ENCODE measurements around the gene FOXL2NB.

FOXL2NB gene

DNA sequence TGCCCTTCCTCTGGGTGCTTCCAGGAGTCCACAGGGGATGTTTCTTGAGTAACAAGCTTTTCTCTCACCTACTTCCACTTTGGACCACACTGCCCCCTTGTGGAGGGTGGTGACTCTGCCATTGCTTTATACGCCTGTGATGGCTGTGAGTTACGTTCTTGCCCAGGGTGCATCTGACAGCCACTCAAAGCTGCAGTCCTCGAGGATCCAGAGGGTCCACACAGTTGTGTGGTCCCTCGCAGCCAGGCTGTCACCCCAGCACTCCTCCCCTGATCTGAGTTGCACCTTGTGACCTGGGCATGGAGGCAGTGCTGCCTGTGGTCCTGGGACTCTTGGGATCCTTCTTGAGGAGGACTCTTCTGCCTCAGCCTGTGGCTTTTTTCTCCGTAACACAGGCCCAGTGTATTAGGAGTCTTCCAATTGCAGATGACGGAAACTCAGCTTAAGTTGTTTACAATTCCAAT is 23.5 kb upstream of the FOXL2NB start:
- Histone ChIP-seq H3K4me3 (ENCODE audit: low read depth, low read length) (no peak overlapping the region), H2AFZ (peak overlapping the region; percentile 85), H3K27ac (no peak overlapping the region), H3K27me3 (ENCODE audit: control insufficient read depth, insufficient read depth, low read length) (no peaks in the 10 kb centered on the region), H3K4me2 (ENCODE audit: low read length) (peak overlapping the region; percentile 27), H3K79me2 (peaks cover 3% of the 10 kb centered on the region), H3K9me3 (ENCODE audit: control insufficient read depth, low read length) (no peaks in the 10 kb centered on the region), H3K4me1 (no peaks in the 10 kb centered on the region), H3K9ac (no peak overlapping the region), H3K36me3 (ENCODE audit: control insufficient read depth, insufficient read depth, low read length) (no peaks in the 10 kb centered on the region)
- TF ChIP-seq, protein P1, sequence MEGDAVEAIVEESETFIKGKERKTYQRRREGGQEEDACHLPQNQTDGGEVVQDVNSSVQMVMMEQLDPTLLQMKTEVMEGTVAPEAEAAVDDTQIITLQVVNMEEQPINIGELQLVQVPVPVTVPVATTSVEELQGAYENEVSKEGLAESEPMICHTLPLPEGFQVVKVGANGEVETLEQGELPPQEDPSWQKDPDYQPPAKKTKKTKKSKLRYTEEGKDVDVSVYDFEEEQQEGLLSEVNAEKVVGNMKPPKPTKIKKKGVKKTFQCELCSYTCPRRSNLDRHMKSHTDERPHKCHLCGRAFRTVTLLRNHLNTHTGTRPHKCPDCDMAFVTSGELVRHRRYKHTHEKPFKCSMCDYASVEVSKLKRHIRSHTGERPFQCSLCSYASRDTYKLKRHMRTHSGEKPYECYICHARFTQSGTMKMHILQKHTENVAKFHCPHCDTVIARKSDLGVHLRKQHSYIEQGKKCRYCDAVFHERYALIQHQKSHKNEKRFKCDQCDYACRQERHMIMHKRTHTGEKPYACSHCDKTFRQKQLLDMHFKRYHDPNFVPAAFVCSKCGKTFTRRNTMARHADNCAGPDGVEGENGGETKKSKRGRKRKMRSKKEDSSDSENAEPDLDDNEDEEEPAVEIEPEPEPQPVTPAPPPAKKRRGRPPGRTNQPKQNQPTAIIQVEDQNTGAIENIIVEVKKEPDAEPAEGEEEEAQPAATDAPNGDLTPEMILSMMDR (IDR thresholded peaks at IDR 0.05), result peak; percentile 97

GRCh38 chr3:138928727-138929372 is 18.2 kb upstream of the FOXL2NB start:
- H3K4me3 ChIP-seq (ENCODE audit: low read depth, low read length), result no peak overlapping the region
- TF ChIP-seq, protein P1 (IDR thresholded peaks at IDR 0.05), result no peak
- no peaks in the 10 kb centered on the region for H3K36me3 ChIP-seq (ENCODE audit: control insufficient read depth, insufficient read depth, low read length)
- no peak overlapping the region for H3K4me2 ChIP-seq (ENCODE audit: low read length)
- no peaks in the 10 kb centered on the region for H3K9me3 ChIP-seq (ENCODE audit: control insufficient read depth, low read length)
- peaks cover 19% of the 10 kb centered on the region for H3K79me2 ChIP-seq
- H3K4me1 ChIP-seq, result peaks cover 11% of the 10 kb centered on the region
- H3K9ac ChIP-seq, result no peak overlapping the region
- H3K27ac ChIP-seq, result no peak overlapping the region
- H3K27me3 ChIP-seq (ENCODE audit: control insufficient read depth, insufficient read depth, low read length), result no peaks in the 10 kb centered on the region
- no peak overlapping the region for H2AFZ ChIP-seq

DNA sequence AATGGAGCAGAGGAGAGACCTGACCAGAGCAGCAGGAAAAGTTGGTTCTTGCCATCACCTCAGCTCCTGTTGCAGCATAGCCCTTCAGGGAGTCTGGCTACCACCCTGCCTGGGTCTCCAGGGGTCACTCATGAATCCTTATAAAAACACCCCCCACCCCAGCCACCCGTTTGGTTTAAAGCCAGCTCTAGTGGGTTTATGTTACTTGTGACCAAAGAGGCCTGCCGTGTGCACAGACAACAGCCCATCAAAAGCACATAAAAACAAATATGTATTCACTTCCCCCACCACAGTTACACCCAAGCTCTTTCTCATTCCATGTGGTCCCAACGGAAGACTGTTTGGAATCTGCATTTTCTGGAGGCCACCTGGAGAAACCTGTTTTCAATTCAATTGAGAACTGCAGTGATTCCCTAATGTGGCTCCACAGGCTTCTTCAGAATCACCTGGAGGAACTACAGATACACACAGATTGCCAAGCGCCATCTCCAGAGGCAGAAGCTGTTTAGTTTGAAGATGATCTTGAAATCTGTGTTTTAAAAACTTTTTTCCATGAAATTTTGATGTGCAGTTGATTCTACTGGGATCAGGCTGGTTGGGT is 13.8 kb upstream of the FOXL2NB start:
- TF ChIP-seq, protein P1 (IDR thresholded peaks at IDR 0.05), result no peak
- no peak overlapping the region for H3K9ac ChIP-seq
- H3K4me2 ChIP-seq (ENCODE audit: low read length), result no peak overlapping the region
- peaks cover 45% of the 10 kb centered on the region for H3K79me2 ChIP-seq
- peak overlapping the region; percentile 95 for H3K27ac ChIP-seq
- H3K4me3 ChIP-seq (ENCODE audit: low read depth, low read length), result no peak overlapping the region
- H3K27me3 ChIP-seq (ENCODE audit: control insufficient read depth, insufficient read depth, low read length), result no peaks in the 10 kb centered on the region
- H3K9me3 ChIP-seq (ENCODE audit: control insufficient read depth, low read length), result no peaks in the 10 kb centered on the region
- H3K36me3 ChIP-seq (ENCODE audit: control insufficient read depth, insufficient read depth, low read length), result no peaks in the 10 kb centered on the region
- peaks cover 49% of the 10 kb centered on the region for H3K4me1 ChIP-seq
- H2AFZ ChIP-seq, result peak overlapping the region; percentile 3

DNA sequence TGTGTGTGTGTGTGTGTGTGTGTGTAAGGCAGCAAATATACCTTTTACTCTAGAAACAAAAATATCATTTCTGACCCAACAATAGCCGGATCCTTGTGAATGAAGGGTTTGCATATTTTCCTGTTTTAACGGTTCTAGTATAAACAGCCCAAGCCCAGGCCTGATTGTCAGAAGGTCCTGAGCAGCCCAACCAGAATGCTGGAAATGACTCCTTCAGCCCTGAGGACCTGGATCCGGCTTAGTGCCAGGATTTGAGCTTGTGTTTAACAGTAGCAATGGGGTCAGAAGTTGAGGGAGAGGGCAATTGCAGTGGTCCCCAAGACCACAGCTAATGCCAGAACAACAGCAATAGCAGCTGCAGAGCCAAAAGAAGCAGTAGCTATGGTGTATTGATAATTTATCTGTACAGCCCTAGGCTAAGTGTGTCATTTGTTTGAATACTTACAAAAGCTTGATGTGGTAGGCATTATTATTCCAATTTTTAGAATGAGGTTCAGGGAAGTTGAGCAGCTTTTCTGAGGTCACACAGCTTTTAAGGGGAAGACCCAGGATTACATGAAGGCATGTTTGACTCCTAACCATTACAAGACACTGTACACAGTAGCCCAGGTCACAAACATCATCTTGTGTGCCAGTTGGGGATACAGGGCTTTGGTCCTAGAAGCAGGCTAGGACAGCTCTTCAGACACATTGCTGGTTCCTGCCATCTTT is 12.9 kb upstream of the FOXL2NB start:
- Histone ChIP-seq H3K36me3 (ENCODE audit: control insufficient read depth, insufficient read depth, low read length) (no peaks in the 10 kb centered on the region), H3K79me2 (peaks cover 43% of the 10 kb centered on the region), H3K27me3 (ENCODE audit: control insufficient read depth, insufficient read depth, low read length) (no peaks in the 10 kb centered on the region), H3K4me3 (ENCODE audit: low read depth, low read length) (no peak overlapping the region), H3K9me3 (ENCODE audit: control insufficient read depth, low read length) (no peaks in the 10 kb centered on the region), H2AFZ (peak overlapping the region; percentile 3), H3K9ac (no peak overlapping the region), H3K4me2 (ENCODE audit: low read length) (no peak overlapping the region), H3K4me1 (peaks cover 49% of the 10 kb centered on the region), H3K27ac (peak overlapping the region; percentile 95)
- TF ChIP-seq, protein P1 (IDR thresholded peaks at IDR 0.05), result no peak
